Measurements from ENCODE around the gene TNKS2. TPM values are rescaled to one million over a fixed set of nuclear protein-coding genes. Genes with fewer than 3 reads are reported as not detected.
"Not testable (repeated sequence)": the region's sequence is repeated elsewhere in the genome, so short reads cannot be mapped to it uniquely, and the experiment has no call there.

The TNKS2 gene
- total RNA-seq, 1 donor from 2014 or later: 15.9 TPM

- no peak for DNase-seq (ENCODE audit: low spot score)
- intact Hi-C loops (cut with DNase I): no loop called here
These were observed 10.4 kb upstream of the TNKS2 start for GRCh38 chr10:91787810-91788209.

GRCh38 chr10:91788527-91788926 lies 9.7 kb upstream of the TNKS2 start:
- no peak for DNase-seq (ENCODE audit: low spot score)
- intact Hi-C loops (cut with DNase I): no loop called here

GRCh38 chr10:91796331-91797047 lies 1.7 kb upstream of the TNKS2 start:
- intact Hi-C loops (cut with DNase I): loop anchor here (5.0 to 10.0 kb wide), 3 partner anchors 88 to 126 kb away; partner anchors contain the start of genes BTAF1 and FGFBP3
- DNase-seq (ENCODE audit: low spot score): peak; percentile 79

DNA sequence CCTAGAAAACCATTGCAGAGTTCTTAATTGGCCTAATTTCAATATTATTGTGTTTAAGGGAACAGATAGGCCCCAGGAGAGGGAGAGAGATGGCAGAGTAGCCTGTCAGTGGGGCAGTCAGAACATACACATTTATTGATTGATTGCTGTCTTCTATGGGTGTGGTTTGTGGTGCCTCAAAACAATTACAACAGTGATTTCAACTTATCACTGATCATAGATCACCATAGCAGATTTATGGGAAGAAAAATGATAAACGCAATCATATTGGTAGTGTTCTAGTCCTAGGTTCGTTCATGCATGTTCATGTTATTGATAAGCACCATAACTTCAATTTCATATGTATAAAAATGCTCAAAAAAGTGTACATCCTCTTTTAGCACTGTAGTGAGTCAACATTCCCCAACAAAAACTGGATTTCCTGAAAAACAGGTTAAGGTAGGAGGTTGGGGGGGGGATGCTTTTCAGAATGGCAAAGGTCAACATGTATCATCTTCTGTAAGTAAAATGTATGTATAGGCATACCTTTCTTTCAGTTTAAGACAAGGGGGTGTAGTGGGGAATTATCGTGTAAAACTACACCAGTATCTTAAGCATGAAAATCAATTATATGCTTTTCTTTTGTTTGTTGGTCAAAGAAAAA lies 1.1 kb upstream of the TNKS2 start:
- DNase-seq (ENCODE audit: low spot score): no peak
- intact Hi-C loops (cut with DNase I): loop anchor here (5.0 to 10.0 kb wide), 3 partner anchors 88 to 125 kb away; partner anchors contain the start of genes BTAF1 and FGFBP3

DNA sequence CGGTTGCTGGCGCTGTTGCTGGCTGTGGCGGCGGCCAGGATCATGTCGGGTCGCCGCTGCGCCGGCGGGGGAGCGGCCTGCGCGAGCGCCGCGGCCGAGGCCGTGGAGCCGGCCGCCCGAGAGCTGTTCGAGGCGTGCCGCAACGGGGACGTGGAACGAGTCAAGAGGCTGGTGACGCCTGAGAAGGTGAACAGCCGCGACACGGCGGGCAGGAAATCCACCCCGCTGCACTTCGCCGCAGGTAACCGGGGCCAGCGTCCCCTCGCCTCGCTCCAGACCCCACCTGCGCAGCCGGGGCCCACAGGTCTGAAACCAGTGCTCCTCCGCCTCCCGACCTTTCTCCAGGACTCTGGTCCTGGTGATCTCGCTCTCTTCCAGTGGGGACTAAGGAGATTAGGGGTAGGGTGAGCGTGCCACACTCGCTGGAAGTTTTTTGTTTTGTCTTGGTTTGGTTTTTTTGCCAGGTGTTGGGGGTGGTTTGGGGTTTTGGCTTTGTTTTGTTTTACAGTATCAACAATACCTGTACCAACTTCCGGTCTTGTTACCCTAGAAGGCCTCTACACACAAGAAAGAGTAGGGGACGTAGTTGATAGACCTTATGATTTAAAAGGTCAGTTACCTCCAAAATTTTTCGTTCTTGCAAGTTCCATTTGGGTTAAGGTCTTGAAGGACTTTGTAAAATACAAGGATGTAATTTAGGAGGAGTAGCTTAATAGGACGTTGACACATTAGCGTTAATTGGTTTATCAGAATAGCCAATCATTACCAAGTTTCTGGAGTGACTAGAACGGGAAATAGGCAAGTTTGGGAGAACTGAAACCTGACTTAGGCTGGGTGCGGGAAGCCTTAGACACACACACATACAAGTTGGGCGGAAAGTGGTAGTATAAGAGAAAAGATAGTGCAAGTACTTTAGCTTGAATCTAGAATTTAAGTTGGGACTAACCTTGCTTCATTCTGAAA lies 704 bp downstream of the TNKS2 start:
- no peak for DNase-seq (ENCODE audit: low spot score)
- intact Hi-C loops (cut with DNase I): loop anchor here (5.0 to 10.0 kb wide), 3 partner anchors 86 to 123 kb away; partner anchors contain the start of genes BTAF1 and FGFBP3

DNA sequence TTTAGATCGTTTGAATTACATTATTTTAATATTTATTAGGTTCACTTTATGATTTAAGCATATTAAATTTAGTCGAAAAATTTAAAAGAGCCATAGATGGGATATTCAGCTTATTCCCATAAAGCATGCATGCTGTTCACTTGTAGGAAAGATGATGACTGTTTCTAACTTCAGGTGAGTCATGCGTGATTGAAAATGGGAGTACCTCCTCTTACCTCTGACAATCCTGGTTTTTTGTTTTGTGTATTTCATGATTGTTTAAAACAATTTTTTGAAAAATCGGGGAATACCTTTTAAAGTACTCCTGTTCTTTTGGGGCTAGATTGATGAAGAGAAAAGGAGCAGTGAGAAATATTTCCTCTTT lies 1.4 kb downstream of the TNKS2 start:
- DNase-seq (ENCODE audit: low spot score): no peak
- intact Hi-C loops (cut with DNase I): loop anchor here (5.0 to 10.0 kb wide), 3 partner anchors 85 to 123 kb away; partner anchors contain the start of genes BTAF1 and FGFBP3

- intact Hi-C loops (cut with DNase I): no loop called here
- DNase-seq (ENCODE audit: low spot score): no peak
These were observed 2.0 kb downstream of the TNKS2 start for GRCh38 chr10:91800182-91800581.

DNA sequence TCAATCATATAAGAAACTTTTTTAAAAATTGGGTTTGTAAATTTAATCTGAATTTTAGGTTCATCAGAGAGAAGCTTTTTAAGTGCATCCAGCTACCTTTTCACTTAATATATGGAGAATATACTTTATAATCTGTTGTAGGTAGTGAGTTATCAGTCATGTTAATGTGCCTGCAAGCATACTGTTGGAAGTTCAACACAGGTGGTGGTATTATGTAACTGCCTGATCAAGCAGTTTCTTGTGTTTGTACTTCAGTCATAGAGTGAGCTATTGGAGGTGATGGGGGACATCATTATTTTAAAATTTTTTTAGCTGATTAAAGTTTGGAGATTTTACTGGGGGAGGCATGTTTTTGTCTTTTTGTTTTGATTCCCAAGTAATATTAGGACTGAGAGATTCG lies 2.5 kb downstream of the TNKS2 start:
- no peak for DNase-seq (ENCODE audit: low spot score)
- intact Hi-C loops (cut with DNase I): no loop called here

DNA sequence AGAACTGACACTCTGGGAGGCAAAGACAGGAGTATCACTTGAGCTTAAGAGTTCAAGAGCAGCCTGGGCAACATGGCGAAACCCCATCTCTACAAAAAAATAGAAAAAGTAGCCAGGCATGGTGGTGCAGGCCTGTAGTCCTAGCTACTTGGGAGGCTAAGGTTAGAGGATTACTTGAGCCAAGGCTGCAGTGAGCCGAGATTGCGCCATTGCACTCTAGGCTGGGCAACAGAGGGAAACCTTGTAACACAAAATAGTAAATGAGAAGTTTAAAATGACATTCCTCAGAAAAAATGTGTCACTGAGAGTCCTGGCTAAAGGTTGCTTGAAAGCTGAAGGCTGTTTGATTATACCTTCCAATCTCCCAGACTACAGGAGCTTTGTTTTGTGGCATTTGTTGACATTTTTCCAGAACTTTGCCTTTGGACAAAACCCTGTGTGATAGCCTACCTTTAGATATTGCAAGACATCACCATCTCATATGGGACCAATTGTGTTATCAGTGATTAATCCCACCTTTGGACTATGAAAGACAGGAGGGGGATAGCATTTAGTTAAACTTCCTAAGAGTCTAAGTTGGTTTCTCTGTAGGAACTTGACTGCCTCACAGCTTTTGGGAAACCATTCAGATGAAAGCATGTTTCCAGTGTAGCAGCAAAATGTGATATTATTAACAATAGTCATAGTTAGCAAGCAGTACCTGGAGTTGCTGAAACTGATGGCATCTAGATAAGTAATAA lies 5.3 kb downstream of the TNKS2 start:
- no peak for DNase-seq (ENCODE audit: low spot score)
- intact Hi-C loops (cut with DNase I): no loop called here

DNA sequence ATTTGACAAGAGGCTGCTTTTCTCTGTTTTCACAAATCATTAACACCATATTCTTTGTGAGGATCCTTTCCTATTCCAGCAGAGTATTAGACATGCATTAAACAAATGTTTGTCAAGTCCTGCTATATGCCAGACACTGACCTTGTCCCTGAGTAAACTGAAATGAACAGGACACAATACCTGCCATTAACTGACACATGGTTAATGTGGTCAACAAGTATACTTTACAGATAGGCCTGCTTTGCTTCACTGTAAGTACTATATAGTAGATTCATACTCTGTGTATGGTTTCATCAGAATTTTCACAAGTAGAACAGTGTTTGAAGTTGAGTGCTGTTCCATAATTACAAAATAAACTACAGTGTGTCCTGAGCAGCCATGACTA lies 5.9 kb downstream of the TNKS2 start:
- intact Hi-C loops (cut with DNase I): no loop called here
- DNase-seq (ENCODE audit: low spot score): no peak

- DNase-seq (ENCODE audit: low spot score): no peak
These were observed 7.0 kb downstream of the TNKS2 start for GRCh38 chr10:91805110-91805838.

DNA sequence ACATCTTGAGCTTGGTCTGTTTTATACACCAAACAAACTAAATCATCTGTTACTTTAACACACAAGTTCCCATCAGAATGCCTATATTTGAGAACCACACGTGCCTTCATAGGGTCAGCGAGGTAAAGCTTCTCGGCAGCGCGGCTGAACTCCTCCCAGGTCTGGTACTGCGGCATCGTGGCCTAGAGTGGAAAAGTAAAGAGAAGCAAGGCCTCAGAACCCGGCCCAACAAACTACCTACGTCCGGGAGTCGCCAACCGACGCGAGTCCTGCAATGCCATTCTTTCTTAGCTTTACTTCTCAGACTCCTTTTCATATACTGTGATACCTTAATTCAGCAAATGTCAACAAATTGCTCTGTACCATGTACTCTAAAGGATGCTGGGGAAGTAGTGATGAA lies 9.0 kb downstream of the TNKS2 start:
- intact Hi-C loops (cut with DNase I); DNase-seq (ENCODE audit: low spot score): not testable (repeated sequence)

More at GRCh38 chr10:91805110-91805838, 7.0 kb downstream of the TNKS2 start:
- intact Hi-C loops (cut with DNase I): no loop called here

- DNase-seq (ENCODE audit: low spot score): no peak
- intact Hi-C loops (cut with DNase I): no loop called here
These were observed 15.0 kb downstream of the TNKS2 start for GRCh38 chr10:91813251-91813650.

- intact Hi-C loops (cut with DNase I): no loop called here
- DNase-seq (ENCODE audit: low spot score): no peak
These were observed 18.8 kb downstream of the TNKS2 start for GRCh38 chr10:91816981-91817380.

DNA sequence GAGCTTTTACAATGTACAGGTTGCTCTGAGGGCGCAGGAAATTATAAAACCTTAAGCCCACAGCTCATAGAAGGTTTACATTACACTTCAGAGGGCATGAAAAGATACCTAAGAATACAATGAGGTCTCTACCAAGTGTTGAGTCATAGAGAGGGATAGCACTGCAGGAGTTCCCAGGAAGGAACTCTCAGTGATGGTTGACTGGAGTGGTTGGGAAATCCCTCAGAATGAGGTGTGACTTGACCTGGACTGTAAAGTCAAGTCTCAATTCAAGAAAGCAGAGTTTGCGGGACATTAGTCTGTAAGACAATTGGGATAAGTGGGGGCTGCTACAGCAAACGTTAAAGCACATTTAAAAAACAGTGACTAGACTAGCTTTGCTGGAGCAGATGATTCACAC lies 21.9 kb downstream of the TNKS2 start:
- no peak for DNase-seq (ENCODE audit: low spot score)
- intact Hi-C loops (cut with DNase I): no loop called here

DNA sequence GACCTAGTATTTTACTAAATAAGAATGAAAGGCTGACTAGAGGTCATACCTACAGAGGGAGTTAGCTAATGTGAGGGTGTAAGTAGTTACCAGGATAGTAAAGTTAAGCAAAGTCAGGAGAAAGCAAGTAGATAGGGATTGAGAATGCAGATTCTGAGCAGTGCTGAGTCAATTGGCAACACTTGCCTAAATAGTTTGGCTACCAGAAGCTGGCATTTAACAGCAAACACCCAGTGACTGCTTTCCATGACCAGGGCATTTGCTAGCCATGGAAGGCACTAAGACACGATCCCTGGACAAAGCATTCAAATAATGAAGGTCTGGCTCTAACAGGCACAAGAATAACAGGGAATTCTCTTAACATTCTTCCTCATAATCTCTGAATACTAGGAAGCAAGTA lies 25.9 kb downstream of the TNKS2 start:
- DNase-seq (ENCODE audit: low spot score): no peak
- intact Hi-C loops (cut with DNase I): no loop called here

DNA sequence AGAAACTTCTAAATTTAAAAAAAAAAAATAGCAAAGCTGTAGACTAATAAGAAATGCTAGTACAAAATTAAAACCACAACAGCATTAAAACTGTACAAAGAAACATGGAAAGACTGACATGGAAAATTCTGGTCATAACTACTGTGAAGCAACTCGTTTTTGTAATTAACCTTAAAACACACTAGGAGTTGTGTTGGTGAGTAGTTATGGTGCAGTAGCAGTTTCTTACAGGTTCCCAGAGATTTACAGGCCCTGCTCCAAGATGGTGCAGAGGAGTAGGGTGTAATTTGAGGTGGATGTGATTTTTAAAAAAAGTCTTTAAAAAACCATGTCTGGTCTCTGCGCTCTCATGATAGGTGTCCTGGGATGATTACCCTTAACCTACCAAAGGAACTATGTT lies 31.0 kb downstream of the TNKS2 start:
- intact Hi-C loops (cut with DNase I): no loop called here
- DNase-seq (ENCODE audit: low spot score): no peak

DNA sequence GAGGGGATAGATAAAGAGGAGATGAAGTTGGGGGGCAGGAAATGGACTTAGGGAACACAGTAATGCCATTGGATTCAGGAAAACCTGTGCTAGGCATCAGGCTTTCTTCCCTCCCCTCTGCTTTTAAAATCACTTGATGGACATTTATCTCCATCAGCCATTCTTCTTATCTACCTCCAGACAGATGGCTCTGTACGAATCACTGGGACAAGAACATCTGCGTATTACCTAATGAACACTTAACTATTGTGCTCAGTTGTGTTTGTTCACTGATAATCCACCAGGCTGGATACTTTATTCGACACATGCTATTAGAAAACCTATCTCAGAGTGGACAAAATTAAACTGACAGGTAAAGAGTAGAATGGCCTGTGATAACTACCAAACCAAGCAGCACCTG lies 40.0 kb downstream of the TNKS2 start:
- intact Hi-C loops (cut with DNase I): no loop called here
- no peak for DNase-seq (ENCODE audit: low spot score)

DNA sequence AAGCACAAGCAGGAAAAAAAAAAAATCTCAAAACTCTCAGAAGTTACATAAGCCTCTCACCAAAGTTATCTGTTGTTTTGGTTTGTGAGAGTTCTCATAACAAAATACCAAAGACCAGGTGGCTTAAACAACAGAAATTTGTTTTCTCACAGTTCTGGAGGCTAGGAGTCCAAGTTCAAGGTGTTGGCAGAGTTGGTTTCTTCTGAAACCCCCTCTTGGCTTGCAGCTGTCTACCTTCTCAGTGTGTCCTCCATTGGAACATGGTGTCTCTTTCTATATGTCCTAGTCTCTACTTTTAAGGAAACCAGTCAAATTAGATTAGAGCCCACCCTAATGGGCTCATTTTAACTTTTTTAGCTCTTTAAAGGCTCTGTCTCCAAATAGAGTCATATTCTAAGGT lies 44.9 kb downstream of the TNKS2 start:
- intact Hi-C loops (cut with DNase I): no loop called here
- no peak for DNase-seq (ENCODE audit: low spot score)

Data from cardiac septum (tissue), 1 donor.